RWPE1 (cell line): ENCODE results near the gene OR13J1.

Experiments used
- CTCF ChIA-PET: fragments of 350-600 bp; sonication (Branson Sonifier 250); formaldehyde crosslinking; extraction: SDS; loops from one replicate; lab custom pipeline; 2021; lab: Yijun Ruan, JAX
- POLR2A ChIA-PET: fragments of 400-600 bp; formaldehyde crosslinking; extraction: SDS; loops from one replicate; lab custom pipeline; 2020; ENCODE audit warnings: antibody characterized with exemption; ENCODE audit not compliant: low non-redundant PET; lab: Yijun Ruan, JAX
- DNase-seq: peaks from one replicate; pipeline ENCODE4 v3.0.0; 2012; ENCODE audit warnings: low spot score
- H3K27ac ChIP-seq: fragments of 450-650 bp; 2 replicates; pipeline ENCODE4 v1.5.1; 2017
- TF ChIP-seq, protein P1 (sequence below): fragments of 450-650 bp; conservative IDR thresholded peaks from 2 replicates; pipeline ENCODE4 v1.5.1; 2017; ENCODE audit warnings: low read depth, mild to moderate bottlenecking

OR13J1 gene

DNA sequence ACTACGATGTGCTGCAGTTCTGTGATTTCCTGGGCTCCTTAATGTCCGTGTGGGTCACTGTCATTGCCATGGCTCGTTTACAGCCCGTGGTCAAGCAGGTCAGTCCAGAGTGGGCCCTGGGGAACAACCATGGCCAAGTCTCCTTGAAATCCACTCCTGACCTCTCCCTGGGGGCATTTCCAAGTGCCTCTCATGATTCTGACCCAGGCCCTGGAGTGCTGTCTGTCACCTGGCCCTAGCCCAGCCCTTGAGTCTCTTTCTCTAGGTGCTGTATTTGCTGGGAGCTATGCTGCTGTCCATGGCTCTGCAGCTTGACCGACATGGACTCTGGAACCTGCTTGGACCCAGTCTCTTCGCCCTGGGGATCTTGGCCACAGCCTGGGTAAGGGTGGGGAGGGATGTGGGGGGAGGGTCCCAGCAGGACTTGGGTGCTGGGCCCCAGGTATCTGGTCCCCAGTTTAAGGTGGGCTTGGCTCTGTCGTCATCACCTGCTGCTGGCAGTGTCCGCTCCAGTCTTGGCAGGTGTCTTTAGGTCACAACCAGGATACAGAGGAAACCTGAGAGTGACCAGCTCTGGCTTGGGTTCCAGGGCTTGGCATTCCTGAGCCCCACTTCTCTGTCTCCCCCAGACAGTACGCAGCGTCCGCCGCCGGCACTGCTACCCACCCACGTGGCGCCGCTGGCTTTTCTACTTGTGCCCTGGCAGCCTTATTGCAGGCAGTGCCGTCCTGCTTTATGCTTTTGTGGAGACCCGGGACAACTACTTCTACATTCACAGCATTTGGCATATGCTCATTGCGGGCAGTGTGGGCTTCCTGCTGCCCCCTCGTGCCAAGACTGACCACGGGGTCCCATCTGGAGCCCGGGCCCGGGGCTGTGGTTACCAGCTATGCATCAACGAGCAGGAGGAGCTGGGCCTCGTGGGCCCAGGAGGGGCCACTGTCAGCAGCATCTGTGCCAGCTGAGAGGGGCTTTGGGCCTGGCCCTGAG is 17.0 kb downstream of the OR13J1 start:
- TF ChIP-seq, protein P1, sequence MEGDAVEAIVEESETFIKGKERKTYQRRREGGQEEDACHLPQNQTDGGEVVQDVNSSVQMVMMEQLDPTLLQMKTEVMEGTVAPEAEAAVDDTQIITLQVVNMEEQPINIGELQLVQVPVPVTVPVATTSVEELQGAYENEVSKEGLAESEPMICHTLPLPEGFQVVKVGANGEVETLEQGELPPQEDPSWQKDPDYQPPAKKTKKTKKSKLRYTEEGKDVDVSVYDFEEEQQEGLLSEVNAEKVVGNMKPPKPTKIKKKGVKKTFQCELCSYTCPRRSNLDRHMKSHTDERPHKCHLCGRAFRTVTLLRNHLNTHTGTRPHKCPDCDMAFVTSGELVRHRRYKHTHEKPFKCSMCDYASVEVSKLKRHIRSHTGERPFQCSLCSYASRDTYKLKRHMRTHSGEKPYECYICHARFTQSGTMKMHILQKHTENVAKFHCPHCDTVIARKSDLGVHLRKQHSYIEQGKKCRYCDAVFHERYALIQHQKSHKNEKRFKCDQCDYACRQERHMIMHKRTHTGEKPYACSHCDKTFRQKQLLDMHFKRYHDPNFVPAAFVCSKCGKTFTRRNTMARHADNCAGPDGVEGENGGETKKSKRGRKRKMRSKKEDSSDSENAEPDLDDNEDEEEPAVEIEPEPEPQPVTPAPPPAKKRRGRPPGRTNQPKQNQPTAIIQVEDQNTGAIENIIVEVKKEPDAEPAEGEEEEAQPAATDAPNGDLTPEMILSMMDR = no peak
- ChIA-PET POLR2A (no interaction called here), CTCF (interaction anchor here (1.4 kb wide), 1 partner anchor 29 kb away, joined by 4 read pairs; no protein-coding TSS in a partner anchor)
- DNase-seq = no peak
- H3K27ac ChIP-seq = no peak overlapping the region

GRCh38 chr9:35852267-35852815 is 17.9 kb downstream of the OR13J1 start:
- POLR2A ChIA-PET = no interaction called here
- TF ChIP-seq, protein P1 = no peak
- no peak overlapping the region for H3K27ac ChIP-seq
- no peak for DNase-seq
- CTCF ChIA-PET = interaction anchor here (1.3 to 1.4 kb wide), 2 partner anchors 30 to 62 kb away, joined by 4 to 8 read pairs; no protein-coding TSS in a partner anchor

GRCh38 chr9:35847792-35848572 is 22.2 kb downstream of the OR13J1 start:
- peak; percentile 85 for DNase-seq
- peak overlapping the region; percentile 21; the same call in 1 of the 2 replicates for H3K27ac ChIP-seq
- TF ChIP-seq, protein P1 = no peak
- CTCF ChIA-PET = no interaction called here
- POLR2A ChIA-PET = no interaction called here

DNA sequence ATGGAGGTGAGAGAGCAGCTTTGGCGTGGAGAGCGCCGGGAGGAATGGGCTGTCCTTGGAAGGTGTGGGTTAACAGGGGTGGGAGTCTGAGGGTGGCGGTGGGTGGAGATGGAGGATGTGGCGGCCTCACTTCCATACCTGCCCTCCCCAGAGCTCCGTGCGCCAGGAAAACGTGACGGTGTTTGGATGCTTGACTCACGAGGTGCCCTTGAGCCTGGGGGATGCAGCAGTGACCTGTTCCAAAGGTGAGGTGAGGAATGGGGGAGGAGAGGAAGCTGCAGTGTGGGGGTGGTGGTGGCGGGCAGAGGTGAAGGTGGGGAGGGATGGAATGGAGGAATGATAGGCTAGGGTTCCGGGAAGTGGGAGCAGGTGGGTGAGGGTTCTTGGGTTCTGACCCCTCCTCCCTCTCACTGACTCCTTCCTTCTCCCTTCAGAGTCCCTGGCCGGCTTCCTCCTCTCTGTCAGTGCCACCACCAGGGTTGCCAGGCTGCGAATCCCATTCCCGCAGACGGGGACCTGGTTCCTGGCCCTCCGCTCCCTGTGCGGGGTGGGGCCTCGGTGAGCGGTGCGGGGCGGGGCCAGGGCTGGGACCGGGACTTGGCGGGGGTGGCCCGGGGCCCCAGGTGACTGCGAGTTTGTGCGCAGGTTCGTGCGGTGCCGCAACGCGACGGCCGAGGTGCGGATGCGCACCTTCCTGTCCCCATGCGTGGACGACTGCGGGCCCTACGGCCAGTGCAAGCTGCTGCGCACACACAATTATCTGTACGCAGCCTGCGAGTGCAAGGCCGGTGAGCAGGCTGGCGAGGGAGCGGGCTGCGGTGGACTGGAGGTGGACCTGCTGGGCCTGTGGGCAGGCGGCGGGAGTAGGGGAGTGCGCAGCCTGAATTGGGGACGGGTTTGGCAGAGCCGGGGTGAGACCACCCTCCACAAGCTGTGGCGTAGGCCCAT is 24.1 kb downstream of the OR13J1 start:
- CTCF ChIA-PET = interaction anchor here (1.0 kb wide), 1 partner anchor 56 kb away, joined by 3 read pairs; no protein-coding TSS in a partner anchor
- TF ChIP-seq, protein P1 = no peak

DNA sequence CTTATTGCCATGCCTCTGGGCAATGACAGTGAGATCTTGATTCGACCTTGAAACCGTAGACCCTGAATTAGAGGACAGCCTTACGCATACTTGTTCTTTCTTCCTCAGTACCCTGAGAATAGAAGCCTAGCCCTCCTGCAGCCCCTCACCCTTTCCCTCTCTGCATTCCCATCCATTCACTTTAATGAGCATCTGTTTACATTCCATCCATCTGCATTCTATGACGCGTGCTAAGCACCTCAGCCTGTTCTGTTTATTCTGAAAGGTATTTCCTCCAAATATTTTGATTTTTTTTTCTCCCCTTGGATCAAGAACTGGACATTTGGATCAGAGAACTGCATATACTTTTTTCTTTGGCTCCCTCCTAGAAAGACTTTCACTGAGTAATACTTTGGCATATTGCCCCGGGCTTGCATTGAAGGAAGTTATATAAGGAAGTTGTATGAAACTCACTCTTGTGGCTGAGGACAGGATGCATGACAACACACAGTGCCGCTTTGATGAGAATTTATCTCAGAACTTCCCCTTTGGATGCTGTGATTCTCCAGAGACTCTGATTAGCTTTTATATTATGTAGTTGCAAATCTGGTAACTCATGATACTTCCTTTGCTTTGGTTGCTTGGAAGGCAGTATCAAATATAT is 25.5 kb downstream of the OR13J1 start:
- TF ChIP-seq, protein P1 = no peak
- CTCF ChIA-PET = interaction anchor here (0.6 to 1.7 kb wide), 3 partner anchors 20 to 69 kb away, joined by 3 to 6 read pairs (median 4); no protein-coding TSS in a partner anchor
- peak; percentile 81 for DNase-seq
- POLR2A ChIA-PET = no interaction called here
- H3K27ac ChIP-seq = no peak overlapping the region

More for the DNA sequence above, 24.1 kb downstream of the OR13J1 start:
- POLR2A ChIA-PET = no interaction called here
- no peak overlapping the region for H3K27ac ChIP-seq
- no peak for DNase-seq
